B cell (primary cell): ENCODE data around the gene IL1R1.

Source experiments
- EZH2 ChIP-seq: IDR thresholded peaks from 2 replicates; pipeline ENCODE4 v1.6.1; 2012; ENCODE audit warnings: borderline replicate concordance, low read depth, mild to moderate bottlenecking, moderate library complexity, low read length; ENCODE audit not compliant: insufficient read depth, poor library complexity, severe bottlenecking
- TF ChIP-seq, protein P1 (sequence below): fragments of 200-600 bp; IDR thresholded peaks from one replicate; pipeline ENCODE4 v1.8.0; 2022; ENCODE audit warnings: antibody characterized with exemption, mild to moderate bottlenecking

DNA sequence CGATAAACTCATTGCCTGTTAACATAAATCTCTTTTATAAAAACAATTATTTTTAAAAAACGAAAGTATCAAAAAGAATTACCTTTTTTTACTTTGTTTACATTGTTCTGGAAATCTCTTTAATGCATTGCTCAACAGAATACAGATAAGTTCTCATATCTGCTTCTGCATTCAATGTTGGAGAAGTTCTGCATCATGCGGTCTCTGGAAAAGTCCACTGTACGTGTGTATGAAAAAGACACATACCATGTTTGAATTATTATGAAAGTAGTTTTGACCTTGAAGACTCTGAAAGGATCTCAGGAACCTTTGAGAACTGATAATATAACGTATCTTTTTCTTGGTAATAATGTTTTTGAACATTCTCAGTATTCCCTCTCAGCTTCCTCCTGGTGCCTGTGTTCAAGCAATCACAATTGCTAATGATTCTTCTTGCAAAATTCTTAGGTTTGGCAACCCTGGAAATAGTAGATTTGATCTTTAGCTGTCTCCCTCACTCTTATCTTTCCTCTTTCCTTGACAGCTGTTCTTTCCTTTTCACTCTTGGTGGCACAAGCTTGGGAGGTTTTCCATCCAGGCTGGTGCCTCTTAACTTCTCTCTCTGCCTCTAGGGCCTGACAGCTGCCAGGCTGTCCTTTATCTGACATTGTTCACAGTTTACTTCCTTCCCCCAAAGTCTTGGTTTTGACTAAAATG, 12.4 kb upstream of the IL1R1 start:
- TF ChIP-seq, protein P1, sequence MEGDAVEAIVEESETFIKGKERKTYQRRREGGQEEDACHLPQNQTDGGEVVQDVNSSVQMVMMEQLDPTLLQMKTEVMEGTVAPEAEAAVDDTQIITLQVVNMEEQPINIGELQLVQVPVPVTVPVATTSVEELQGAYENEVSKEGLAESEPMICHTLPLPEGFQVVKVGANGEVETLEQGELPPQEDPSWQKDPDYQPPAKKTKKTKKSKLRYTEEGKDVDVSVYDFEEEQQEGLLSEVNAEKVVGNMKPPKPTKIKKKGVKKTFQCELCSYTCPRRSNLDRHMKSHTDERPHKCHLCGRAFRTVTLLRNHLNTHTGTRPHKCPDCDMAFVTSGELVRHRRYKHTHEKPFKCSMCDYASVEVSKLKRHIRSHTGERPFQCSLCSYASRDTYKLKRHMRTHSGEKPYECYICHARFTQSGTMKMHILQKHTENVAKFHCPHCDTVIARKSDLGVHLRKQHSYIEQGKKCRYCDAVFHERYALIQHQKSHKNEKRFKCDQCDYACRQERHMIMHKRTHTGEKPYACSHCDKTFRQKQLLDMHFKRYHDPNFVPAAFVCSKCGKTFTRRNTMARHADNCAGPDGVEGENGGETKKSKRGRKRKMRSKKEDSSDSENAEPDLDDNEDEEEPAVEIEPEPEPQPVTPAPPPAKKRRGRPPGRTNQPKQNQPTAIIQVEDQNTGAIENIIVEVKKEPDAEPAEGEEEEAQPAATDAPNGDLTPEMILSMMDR: no peak
- no peak for TF ChIP-seq EZH2
